Kidney (tissue), 14 donors: Measurements from ENCODE around the gene C4orf33. TPM values are rescaled to one million over a fixed set of nuclear protein-coding genes. Genes with fewer than 3 reads are reported as not detected.
"Not testable (repeated sequence)": the region's sequence is repeated elsewhere in the genome, so short reads cannot be mapped to it uniquely, and the experiment has no call there.

Source experiments
- DNase-seq, 5 donors: peaks; one replicate each; pipeline ENCODE4 v3.0.0-alpha.2; 2013 to 2020
- FAIRE-seq: peaks from 2 replicates; lab custom pipeline; 2012; peaks lifted over from hg19 to GRCh38; lab: Jason Lieb, UNC
- H3K27ac ChIP-seq, 2 donors: one replicate each; pipeline ENCODE4 v1.7.0; 2013; ENCODE audit warnings: low read depth in 2 of 2, low read length in 2 of 2, inconsistent platforms in 1 of 2
- H3K27me3 ChIP-seq: one replicate; pipeline ENCODE4 v1.7.1; 2013; ENCODE audit warnings: low read length, inconsistent platforms; ENCODE audit not compliant: control insufficient read depth, insufficient read depth
- H3K36me3 ChIP-seq, 3 donors: one replicate each; pipeline versions ENCODE4 v1.7.0 to v1.7.1; 2013; ENCODE audit warnings: low read length in 3 of 3, control low read depth in 1 of 3, inconsistent platforms in 1 of 3; ENCODE audit not compliant: insufficient read depth in 3 of 3, control insufficient read depth in 2 of 3
- H3K4me1 ChIP-seq, 3 donors: one replicate each; pipeline versions ENCODE4 v1.7.0 to v1.7.1; 2013; ENCODE audit warnings: low read length in 3 of 3, inconsistent platforms in 1 of 3, low read depth in 1 of 3; ENCODE audit not compliant: control insufficient read depth in 2 of 3, insufficient read depth in 2 of 3
- H3K4me3 ChIP-seq, 3 donors: one replicate each; pipeline versions ENCODE4 v1.7.0 to v1.8.1; 2013; ENCODE audit warnings: low read length in 3 of 3, control low read depth in 1 of 3, inconsistent platforms in 1 of 3
- H3K9ac ChIP-seq, 3 donors: one replicate each; pipeline versions ENCODE4 v1.7.0 to v1.7.1; 2013; ENCODE audit warnings: low read length in 3 of 3, control low read depth in 1 of 3, inconsistent platforms in 1 of 3
- H3K9me3 ChIP-seq, 3 donors: one replicate each; pipeline versions ENCODE4 v1.7.0 to v1.7.1; 2013; ENCODE audit warnings: low read length in 3 of 3, control low read depth in 1 of 3, inconsistent platforms in 1 of 3; ENCODE audit not compliant: control insufficient read depth in 2 of 3, insufficient read depth in 1 of 3
- intact Hi-C: fragments of 100-400 bp; cut with DNase I; formaldehyde crosslinking; loops from one replicate; pipeline ENCODE4 v1.11.1; 2022
- polyA plus RNA-seq: library from polyadenylated mRNA; stranded (reverse); fragments of 350-450 nt; fragmentation: Illumina TruSeq; extraction: RNeasy Lipid Tissue Mini Kit (QIAGEN cat#74804); gene quantifications from one replicate; pipeline ENCODE4 v1.2.3, GENCODE V29; 2014; ENCODE audit warnings: low read depth, low replicate concordance; ENCODE audit not compliant: insufficient read depth
- total RNA-seq: library from RNA; stranded (reverse); fragmentation: NEBNext Ultra II Directional; extraction: Animal tissue kit (Norgen Biotek cat#: 25700); gene quantifications from one replicate; pipeline ENCODE4 v1.2.1, GENCODE V29; 2021
- TF ChIP-seq, protein P1 (sequence below): IDR thresholded peaks from 3 replicates; pipeline ENCODE4 v1.5.1; 2012; ENCODE audit warnings: mild to moderate bottlenecking, moderate library complexity, borderline replicate concordance; ENCODE audit not compliant: insufficient read depth; ENCODE audit errors: extremely low read depth
- donor health status: control.
- donor health status: control.
- donor health status: control.
- donor health status: control.
- donor health status: control.
- donor health status: DM: yes; HTN: yes; CAD: no.
- donor health status: Normal renal cell carcinoma (clear cell type).

The C4orf33 gene
- total and polyA plus RNA-seq, 2 donors from 2014 or later: 13.6 to 26.7 TPM

DNA sequence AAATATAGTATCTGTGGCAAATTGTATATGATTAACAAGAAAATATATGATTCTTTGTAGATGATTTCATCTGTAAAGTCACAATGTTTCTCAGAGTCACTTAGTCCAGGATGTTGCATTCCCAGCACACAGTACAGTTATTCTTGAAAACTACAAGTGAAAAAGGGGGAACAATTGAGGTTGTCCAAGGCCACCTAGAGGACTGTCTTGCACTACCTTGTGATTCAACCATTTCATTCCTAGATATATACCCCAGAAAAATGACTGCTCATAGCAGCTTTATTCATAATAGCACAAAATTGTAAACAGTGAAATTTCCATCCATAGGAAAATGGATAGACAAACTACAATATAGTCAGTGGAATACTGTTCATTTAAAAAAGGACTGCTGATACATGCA, 16.0 kb downstream of the C4orf33 start:
- FAIRE-seq: no peak
- H3K9me3 ChIP-seq: no peaks in the 10 kb centered on the region
- DNase-seq: no peak
- TF ChIP-seq, protein P1, sequence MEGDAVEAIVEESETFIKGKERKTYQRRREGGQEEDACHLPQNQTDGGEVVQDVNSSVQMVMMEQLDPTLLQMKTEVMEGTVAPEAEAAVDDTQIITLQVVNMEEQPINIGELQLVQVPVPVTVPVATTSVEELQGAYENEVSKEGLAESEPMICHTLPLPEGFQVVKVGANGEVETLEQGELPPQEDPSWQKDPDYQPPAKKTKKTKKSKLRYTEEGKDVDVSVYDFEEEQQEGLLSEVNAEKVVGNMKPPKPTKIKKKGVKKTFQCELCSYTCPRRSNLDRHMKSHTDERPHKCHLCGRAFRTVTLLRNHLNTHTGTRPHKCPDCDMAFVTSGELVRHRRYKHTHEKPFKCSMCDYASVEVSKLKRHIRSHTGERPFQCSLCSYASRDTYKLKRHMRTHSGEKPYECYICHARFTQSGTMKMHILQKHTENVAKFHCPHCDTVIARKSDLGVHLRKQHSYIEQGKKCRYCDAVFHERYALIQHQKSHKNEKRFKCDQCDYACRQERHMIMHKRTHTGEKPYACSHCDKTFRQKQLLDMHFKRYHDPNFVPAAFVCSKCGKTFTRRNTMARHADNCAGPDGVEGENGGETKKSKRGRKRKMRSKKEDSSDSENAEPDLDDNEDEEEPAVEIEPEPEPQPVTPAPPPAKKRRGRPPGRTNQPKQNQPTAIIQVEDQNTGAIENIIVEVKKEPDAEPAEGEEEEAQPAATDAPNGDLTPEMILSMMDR: no peak
- intact Hi-C loops: no loop called here
- H3K36me3 ChIP-seq: peaks cover 0 to 9% (median 0%) of the 10 kb centered on the region in 3 donors
- no peaks in the 10 kb centered on the region for H3K27me3 ChIP-seq
- H3K27ac ChIP-seq: no peak overlapping the region
- no peaks in the 10 kb centered on the region for H3K4me1 ChIP-seq
- H3K4me3 ChIP-seq: no peak overlapping the region
- H3K9ac ChIP-seq: no peak overlapping the region

DNA sequence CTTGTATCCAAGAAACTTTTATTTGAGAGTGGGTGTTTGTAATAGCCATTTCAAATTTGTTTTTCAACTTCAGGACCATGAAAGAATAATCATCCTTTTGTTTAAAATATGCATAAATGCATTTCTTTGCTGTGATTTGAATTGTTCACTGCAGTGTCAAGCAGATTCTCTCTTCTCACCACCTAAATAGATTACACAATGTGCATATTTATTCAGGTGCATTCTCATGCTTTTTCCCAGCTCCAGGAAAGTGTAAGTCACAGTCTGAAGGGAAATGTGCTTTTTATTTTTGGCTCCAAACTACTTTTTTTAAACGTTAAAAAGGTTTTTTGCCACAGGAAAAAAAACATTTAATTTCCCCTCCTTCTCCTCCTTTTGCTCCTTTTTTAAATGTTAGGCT, 17.5 kb downstream of the C4orf33 start:
- H3K4me3 ChIP-seq: no peak overlapping the region
- H3K9me3 ChIP-seq: no peaks in the 10 kb centered on the region
- no peaks in the 10 kb centered on the region for H3K4me1 ChIP-seq
- FAIRE-seq: no peak
- DNase-seq: no peak
- H3K27ac ChIP-seq: no peak overlapping the region
- peaks cover 0 to 9% (median 0%) of the 10 kb centered on the region in 3 donors for H3K36me3 ChIP-seq
- TF ChIP-seq, protein P1: no peak
- intact Hi-C loops: no loop called here
- H3K9ac ChIP-seq: no peak overlapping the region
- H3K27me3 ChIP-seq: no peaks in the 10 kb centered on the region

DNA sequence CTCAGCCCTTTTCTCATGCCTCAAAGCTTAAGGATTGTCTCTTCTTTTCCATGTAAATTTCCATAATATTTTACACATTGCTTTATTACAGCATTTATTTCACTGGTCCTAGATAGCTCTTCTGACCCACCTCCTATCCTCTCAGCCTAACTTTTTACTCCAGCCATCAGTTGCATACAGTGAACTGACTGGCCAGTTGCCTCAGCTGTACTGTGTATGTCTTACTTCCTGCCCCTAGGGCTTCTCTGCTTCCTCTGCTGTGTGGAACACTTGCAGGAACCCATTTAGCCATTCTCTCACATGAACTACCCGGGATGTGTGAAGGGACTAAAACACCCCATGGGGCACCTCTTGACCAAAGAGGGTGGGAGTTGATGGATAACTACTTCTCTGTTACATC, 18.0 kb downstream of the C4orf33 start:
- Histone ChIP-seq H3K9ac (no peak overlapping the region), H3K27ac (no peak overlapping the region), H3K4me1 (no peaks in the 10 kb centered on the region), H3K9me3 (no peaks in the 10 kb centered on the region), H3K27me3 (no peaks in the 10 kb centered on the region), H3K4me3 (no peak overlapping the region), H3K36me3 (peaks cover 0 to 9% (median 0%) of the 10 kb centered on the region in 3 donors)
- TF ChIP-seq, protein P1: no peak
- no peak for FAIRE-seq
- intact Hi-C loops: no loop called here
- DNase-seq: no peak

DNA sequence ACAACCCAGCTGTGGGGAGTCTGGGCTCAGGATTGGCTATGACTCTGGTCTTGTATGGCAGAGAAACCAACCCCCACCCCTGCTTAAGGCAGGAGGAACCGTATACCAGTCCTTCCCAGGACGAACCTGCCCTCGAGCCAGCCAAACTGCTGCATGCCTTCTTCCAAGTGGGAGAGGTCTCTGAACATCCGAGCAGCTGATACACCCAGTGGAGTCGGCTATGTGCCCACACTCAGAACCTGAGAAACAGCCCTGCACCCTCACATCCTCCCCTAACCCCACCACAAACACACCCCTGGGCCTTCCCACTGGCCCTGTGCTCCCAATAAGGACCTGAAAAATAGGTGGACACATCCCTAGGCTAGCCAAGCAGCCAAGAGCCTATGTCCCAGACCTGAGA, 21.8 kb downstream of the C4orf33 start:
- intact Hi-C loops: no loop called here
- H3K36me3 ChIP-seq: no peaks in the 10 kb centered on the region
- no peak overlapping the region for H3K27ac ChIP-seq
- DNase-seq (no peak), FAIRE-seq (no peak)
- no peak overlapping the region for H3K9ac ChIP-seq
- TF ChIP-seq, protein P1: no peak
- H3K9me3 ChIP-seq: no peaks in the 10 kb centered on the region
- no peaks in the 10 kb centered on the region for H3K4me1 ChIP-seq
- H3K27me3 ChIP-seq: no peaks in the 10 kb centered on the region
- H3K4me3 ChIP-seq: no peak overlapping the region

DNA sequence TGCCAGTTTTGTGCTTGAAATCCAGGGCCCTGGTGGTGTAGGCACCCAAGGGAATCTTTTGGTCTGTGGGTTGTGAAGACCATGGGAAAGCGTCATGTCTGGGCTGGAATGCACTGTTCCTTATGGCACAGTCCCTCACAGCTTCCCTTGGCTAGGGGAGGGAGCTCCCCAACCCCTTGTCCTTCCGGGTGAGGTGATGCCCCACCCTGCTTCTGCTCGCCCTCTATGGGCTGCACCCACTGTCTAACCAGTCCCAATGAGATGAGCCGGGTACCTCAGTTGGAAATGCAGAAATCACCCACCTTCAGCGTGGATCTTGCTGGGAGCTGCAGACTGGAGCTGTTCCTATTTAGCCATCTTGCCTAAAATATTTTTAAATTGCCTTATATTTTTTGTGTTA, 30.7 kb downstream of the C4orf33 start:
- intact Hi-C loops, H3K27ac ChIP-seq, H3K9me3 ChIP-seq, H3K4me1 ChIP-seq, H3K36me3 ChIP-seq, DNase-seq, H3K9ac ChIP-seq, H3K4me3 ChIP-seq, H3K27me3 ChIP-seq, FAIRE-seq: not testable (repeated sequence)
